PC-9 (cell line): ENCODE results near the gene SDE2. TPM values are rescaled to one million over a fixed set of nuclear protein-coding genes. Genes with fewer than 3 reads are reported as not detected.

ENCODE experiments used
- BruUV-seq: library from RNA; stranded (reverse); fragments of 400-500 nt; replicated peaks from 2 replicates; lab custom pipeline; 2021; lab: Mats Ljungman, UMichigan
- CTCF ChIA-PET: fragments of 300-600 bp; sonication (Branson Sonifier 250); formaldehyde crosslinking; loops from one replicate; lab custom pipeline; 2022; ENCODE audit warnings: antibody characterized with exemption; lab: Charles Lee
- POLR2A ChIA-PET: fragments of 300-600 bp; sonication (Branson Sonifier 250); formaldehyde crosslinking; loops from one replicate; lab custom pipeline; 2022; ENCODE audit warnings: antibody characterized with exemption; ENCODE audit not compliant: unreplicated experiment; lab: Charles Lee
- DNase-seq, 2 experiments: peaks; one replicate each; pipeline versions ENCODE4 v3.0.0 to v3.0.0-alpha.2; 2015 to 2022; ENCODE audit warnings: mixed read lengths in 1 of 2
- H2AFZ ChIP-seq: fragments of 200-600 bp; sonication (generic); 2 replicates; pipeline ENCODE4 v1.8.1; 2017; ENCODE audit warnings: antibody characterized with exemption
- H3F3A ChIP-seq: fragments of 200-600 bp; sonication (generic); 2 replicates; pipeline ENCODE4 v1.8.1; 2017; ENCODE audit warnings: antibody characterized with exemption, mild to moderate bottlenecking, low read depth; ENCODE audit not compliant: insufficient read depth
- H3K27ac ChIP-seq: fragments of 200-600 bp; sonication (generic); 2 replicates; pipeline ENCODE4 v1.6.1; 2016; ENCODE audit warnings: mixed run types
- H3K27me3 ChIP-seq: fragments of 200-600 bp; sonication (generic); 2 replicates; pipeline ENCODE4 v1.6.1; 2016; ENCODE audit warnings: low read depth, mixed run types; ENCODE audit not compliant: insufficient read depth
- H3K36me3 ChIP-seq: fragments of 200-600 bp; sonication (generic); 2 replicates; pipeline ENCODE4 v1.6.1; 2016; ENCODE audit warnings: low read depth, mixed run types
- H3K4me1 ChIP-seq: fragments of 200-600 bp; sonication (generic); replicated peaks from 2 replicates; pipeline ENCODE4 v1.6.1; 2016; ENCODE audit warnings: mixed run types; ENCODE audit not compliant: insufficient read depth
- H3K4me2 ChIP-seq: fragments of 200-600 bp; sonication (generic); 2 replicates; pipeline ENCODE4 v1.6.1; 2017; ENCODE audit warnings: mixed run types
- H3K4me3 ChIP-seq: fragments of 200-600 bp; sonication (generic); 2 replicates; pipeline ENCODE4 v1.6.1; 2016; ENCODE audit warnings: mixed run types
- H3K79me2 ChIP-seq: fragments of 200-600 bp; sonication (generic); 2 replicates; pipeline ENCODE4 v1.6.1; 2017; ENCODE audit warnings: low read depth, mixed run types
- H3K9me2 ChIP-seq: fragments of 200-600 bp; sonication (generic); 2 replicates; pipeline ENCODE4 v1.8.1; 2017; ENCODE audit warnings: mild to moderate bottlenecking; ENCODE audit not compliant: insufficient read depth
- H3K9me3 ChIP-seq: fragments of 200-600 bp; sonication (generic); 2 replicates; pipeline ENCODE4 v1.8.1; 2016; ENCODE audit warnings: low read depth; ENCODE audit not compliant: insufficient read depth
- H4K20me1 ChIP-seq: fragments of 200-600 bp; sonication (generic); 2 replicates; pipeline ENCODE4 v1.8.1; 2017; ENCODE audit not compliant: insufficient read depth
- CTCF ChIP-seq: fragments of 200-600 bp; sonication (generic); conservative IDR thresholded peaks from 2 replicates; pipeline ENCODE4 v1.6.1; 2017; ENCODE audit warnings: mixed run types, antibody characterized with exemption, mild to moderate bottlenecking, moderate library complexity
- EZH2 ChIP-seq: fragments of 200-600 bp; sonication (generic); IDR thresholded peaks from 2 replicates; pipeline ENCODE4 v1.8.0; 2017; ENCODE audit warnings: antibody characterized with exemption, low read depth
- intact Hi-C: fragments of 100-400 bp; cut with micrococcal nuclease; formaldehyde crosslinking; loops from one replicate; pipeline ENCODE4 v1.10.0; 2022; ENCODE audit not compliant: unreplicated experiment
- total RNA-seq: library from RNA; stranded (reverse); gene quantifications from 2 replicates; pipeline ENCODE4 v1.2.3, GENCODE V29; 2021

The SDE2 gene
- total RNA-seq, 1 experiment from 2014 or later: 17.3 TPM

- no TSS peak for BruUV-seq
- no peaks in the 10 kb centered on the region; the same call in 1 of the 2 replicates for H3K36me3 ChIP-seq
- H3K9me2 ChIP-seq: no peaks in the 10 kb centered on the region
- H3K27me3 ChIP-seq: no peaks in the 10 kb centered on the region
- H3K4me2 ChIP-seq: peak overlapping the region; percentile 85
- H3K27ac ChIP-seq: peak overlapping the region; percentile 67
- intact Hi-C loops: loop anchor here (1.0 to 10.0 kb wide), 4 partner anchors 62 to 335 kb away; partner anchors contain the start of gene H3-3A
- H3K9me3 ChIP-seq: no peaks in the 10 kb centered on the region
- H2AFZ ChIP-seq: peak overlapping the region; percentile 80
- H4K20me1 ChIP-seq: peaks cover 11% of the 10 kb centered on the region; the same call in 1 of the 2 replicates
- ChIA-PET CTCF (interaction anchor here (0.6 to 1.2 kb wide), 2 partner anchors 8 to 65 kb away, joined by 3 to 4 read pairs; no protein-coding TSS in a partner anchor), POLR2A (interaction anchor here (0.5 to 1.1 kb wide), 5 partner anchors 60 to 1542 kb away, joined by 4 to 7 read pairs (median 5); partner anchors contain the start of gene H3-3A)
- H3K79me2 ChIP-seq: peaks cover 42% of the 10 kb centered on the region
- peaks cover 12% of the 10 kb centered on the region; the same call in 1 of the 2 replicates for H3F3A ChIP-seq
- peak overlapping the region; percentile 50; the same call in 1 of the 2 replicates for H3K4me3 ChIP-seq
- DNase-seq: no peak
- peaks cover 27% of the 10 kb centered on the region for H3K4me1 ChIP-seq
- TF ChIP-seq EZH2: no peak
Measured at GRCh38 chr1:225999912-226000337, 782 bp upstream of the SDE2 start.

GRCh38 chr1:225998560-225999226, 450 bp downstream of the SDE2 start:
- Histone ChIP-seq H2AFZ (peak overlapping the region; percentile 87), H3K79me2 (peaks cover 50% of the 10 kb centered on the region), H4K20me1 (peaks cover 11% of the 10 kb centered on the region; the same call in 1 of the 2 replicates), H3K36me3 (no peaks in the 10 kb centered on the region; the same call in 1 of the 2 replicates), H3K27me3 (no peaks in the 10 kb centered on the region), H3K4me3 (peak overlapping the region; percentile 79), H3K4me1 (peaks cover 27% of the 10 kb centered on the region), H3F3A (peaks cover 15% of the 10 kb centered on the region; the same call in 1 of the 2 replicates), H3K4me2 (peak overlapping the region; percentile 99), H3K9me2 (no peaks in the 10 kb centered on the region), H3K9me3 (no peaks in the 10 kb centered on the region), H3K27ac (peak overlapping the region; percentile 40)
- POLR2A ChIA-PET: interaction anchor here (0.6 to 1.1 kb wide), 4 partner anchors 64 to 408 kb away, joined by 3 to 7 read pairs (median 4); partner anchors contain the start of gene H3-3A
- no peak for DNase-seq
- TF ChIP-seq EZH2 (no peak), CTCF (no peak)
- CTCF ChIA-PET: interaction anchor here (0.5 to 1.2 kb wide), 3 partner anchors 66 to 549 kb away, joined by 3 to 12 read pairs (median 3); no protein-coding TSS in a partner anchor
- intact Hi-C loops: loop anchor here (1.0 to 10.0 kb wide), 4 partner anchors 64 to 336 kb away; partner anchors contain the start of gene H3-3A
- TSS peak; percentile 58 for BruUV-seq

- BruUV-seq: no TSS peak
- Histone ChIP-seq H3K36me3 (peaks cover 9% of the 10 kb centered on the region), H3K9me3 (no peaks in the 10 kb centered on the region), H3K4me3 (no peak overlapping the region), H4K20me1 (peaks cover 11% of the 10 kb centered on the region; the same call in 1 of the 2 replicates), H3K79me2 (peaks cover 50% of the 10 kb centered on the region), H3K27ac (no peak overlapping the region), H2AFZ (no peak overlapping the region), H3K9me2 (no peaks in the 10 kb centered on the region), H3K4me1 (peaks cover 27% of the 10 kb centered on the region), H3K4me2 (peak overlapping the region; percentile 99), H3K27me3 (no peaks in the 10 kb centered on the region), H3F3A (peaks cover 15% of the 10 kb centered on the region; the same call in 1 of the 2 replicates)
- ChIA-PET CTCF (interaction anchor here (0.6 to 0.7 kb wide), 2 partner anchors 9 to 10 kb away, joined by 3 to 4 read pairs; no protein-coding TSS in a partner anchor), POLR2A (no interaction called here)
- no peak for DNase-seq
- intact Hi-C loops: loop anchor here (5.0 to 10.0 kb wide), 2 partner anchors 110 to 338 kb away; no protein-coding TSS in a partner anchor
- no peak for TF ChIP-seq CTCF
- no peak for TF ChIP-seq EZH2
Measured at GRCh38 chr1:225996946-225997545, 2.1 kb downstream of the SDE2 start.
